HL-60/S4 treated with retinoic acid at 250 ng/mL for 4 days and 3 days (cell line): ENCODE results near the gene RBBP8.
"Not testable (repeated sequence)": the region's sequence is repeated elsewhere in the genome, so short reads cannot be mapped to it uniquely, and the experiment has no call there.

Experiments used
- in situ Hi-C: fragments of 300-500 bp; cut with MboI; formaldehyde crosslinking; loops from 2 replicates; pipeline ENCODE4 v1.7.0; 2022; ENCODE audit warnings: low sequenced_read_pairs

The RBBP8 gene

DNA sequence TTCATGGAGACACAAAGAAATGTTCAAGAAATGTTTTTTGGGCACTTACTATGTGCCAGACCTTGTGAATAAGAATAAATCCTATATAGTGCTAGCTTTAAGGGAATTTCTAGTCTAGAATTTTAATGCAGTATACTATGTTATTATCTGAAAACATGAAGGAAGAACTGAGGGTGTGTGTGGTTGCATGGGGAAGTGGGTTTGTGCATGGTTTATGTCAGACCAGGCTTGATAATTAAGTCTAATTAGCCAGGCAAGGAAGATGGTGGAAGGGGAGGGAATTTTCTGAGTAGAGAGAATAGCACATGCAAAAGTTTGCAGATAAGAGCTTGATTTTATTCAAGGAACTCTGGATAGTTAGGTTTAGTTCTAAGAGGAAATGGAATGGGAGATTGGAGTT, 6.5 kb downstream of the RBBP8 start:
- in situ Hi-C loops = no loop called here

GRCh38 chr18:22943847-22944246, 10.7 kb downstream of the RBBP8 start:
- in situ Hi-C loops = no loop called here

DNA sequence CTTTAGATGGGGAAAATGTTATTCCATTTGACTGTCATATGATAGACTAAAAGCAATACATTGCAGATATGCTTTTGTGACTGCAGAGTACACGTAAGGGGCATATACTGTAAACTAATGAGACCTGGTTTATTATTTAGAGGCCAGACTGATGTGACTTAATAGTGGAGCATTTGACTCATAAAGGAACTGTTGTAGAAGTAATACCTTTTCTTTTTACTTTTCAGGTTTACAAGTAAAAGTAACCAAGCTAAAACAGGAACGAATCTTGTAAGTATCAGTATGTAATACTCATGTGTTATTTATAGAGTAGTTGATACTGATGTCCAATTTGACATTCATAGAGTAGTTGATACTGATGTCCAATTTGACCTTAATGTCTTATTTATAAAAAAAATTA, 13.1 kb downstream of the RBBP8 start:
- in situ Hi-C loops = no loop called here

DNA sequence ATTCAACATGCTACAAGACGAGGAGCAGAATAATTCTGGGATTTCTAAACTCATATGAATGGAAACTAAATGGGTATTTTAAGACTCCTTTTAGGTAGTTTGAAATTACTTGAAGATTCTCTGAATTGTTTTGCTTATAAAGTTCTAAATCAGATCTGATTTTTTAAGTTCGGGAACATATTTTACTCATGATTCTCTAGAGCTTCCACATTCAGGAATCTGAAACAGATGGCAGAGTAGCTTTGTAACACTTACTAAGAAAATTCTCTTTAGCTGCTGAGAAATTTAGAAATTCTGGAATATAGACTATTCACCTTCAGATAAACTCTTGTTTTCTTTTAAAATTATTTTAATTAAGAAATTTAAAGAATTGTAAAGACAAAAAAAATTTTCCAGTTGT, 13.7 kb downstream of the RBBP8 start:
- in situ Hi-C loops = no loop called here

- in situ Hi-C loops = no loop called here
These were observed 18.7 kb downstream of the RBBP8 start for GRCh38 chr18:22951823-22952222.

- in situ Hi-C loops = no loop called here
These were observed 19.4 kb downstream of the RBBP8 start for GRCh38 chr18:22952525-22952924.

GRCh38 chr18:22953982-22954381, 20.9 kb downstream of the RBBP8 start:
- in situ Hi-C loops = not testable (repeated sequence)

GRCh38 chr18:22956226-22956625, 23.1 kb downstream of the RBBP8 start:
- in situ Hi-C loops = no loop called here

GRCh38 chr18:22961156-22961555, 28.0 kb downstream of the RBBP8 start:
- in situ Hi-C loops = no loop called here

GRCh38 chr18:22962004-22962403, 28.9 kb downstream of the RBBP8 start:
- in situ Hi-C loops = no loop called here

- in situ Hi-C loops = no loop called here
These were observed 31.0 kb downstream of the RBBP8 start for GRCh38 chr18:22964116-22964515.

DNA sequence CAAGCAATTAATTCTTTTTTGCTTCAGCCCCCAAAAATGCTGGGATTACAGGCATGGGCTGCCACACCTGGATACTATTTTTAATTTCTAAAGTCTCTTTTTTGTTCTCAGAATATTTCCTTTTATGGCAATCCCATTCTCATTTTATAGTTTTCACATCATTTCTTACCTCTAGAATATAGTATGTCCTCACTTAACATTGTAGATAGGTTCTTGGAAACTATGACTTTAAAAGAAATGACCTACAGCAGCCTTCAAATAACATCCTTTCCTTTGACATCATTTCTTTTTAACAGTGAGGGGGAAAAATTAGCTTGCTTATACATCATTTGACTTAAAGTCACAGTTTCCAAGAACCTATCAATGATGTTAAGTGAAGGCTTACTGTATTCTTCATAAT, 31.6 kb downstream of the RBBP8 start:
- in situ Hi-C loops = no loop called here

DNA sequence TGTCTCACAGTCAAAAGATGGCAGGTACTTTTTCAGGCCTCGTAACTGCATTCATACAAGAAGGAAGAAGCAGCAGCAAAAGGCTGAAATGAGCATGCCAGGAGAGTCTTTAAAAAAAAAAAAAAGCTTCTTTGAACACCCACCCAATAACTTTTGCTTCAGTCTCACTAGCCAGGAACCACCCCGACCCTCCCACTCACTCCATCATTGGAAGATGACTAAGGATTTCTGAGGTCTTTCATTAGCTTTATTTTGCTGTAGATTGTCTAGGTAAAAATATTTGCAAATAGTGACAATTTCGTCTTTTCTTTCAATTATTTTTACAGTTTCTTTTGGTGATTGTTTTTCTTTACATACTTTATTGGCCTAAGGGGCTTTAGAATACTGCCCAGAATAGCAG, 37.9 kb downstream of the RBBP8 start:
- in situ Hi-C loops = no loop called here

DNA sequence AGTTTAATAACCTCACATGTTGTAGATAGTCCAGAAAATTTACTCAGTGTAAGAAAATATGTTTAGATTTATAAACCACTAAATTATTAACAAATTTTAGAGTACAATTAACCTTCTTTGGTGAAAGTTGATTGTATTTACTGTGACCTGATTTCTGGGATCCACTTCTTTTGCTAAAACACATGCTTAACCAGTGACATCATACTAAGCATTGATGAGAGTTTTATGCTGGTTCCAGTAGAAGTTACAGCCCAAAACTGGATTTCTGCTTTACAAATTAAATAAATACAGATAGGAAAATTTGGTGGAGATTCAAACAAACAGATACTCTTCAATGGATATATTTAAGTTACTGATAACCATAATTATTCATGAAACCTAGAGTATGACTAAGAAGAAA, 40.9 kb downstream of the RBBP8 start:
- in situ Hi-C loops = no loop called here

- in situ Hi-C loops = loop anchor here (25.0 kb wide), 1 partner anchor 162 kb away; no protein-coding TSS in a partner anchor
These were observed 41.6 kb downstream of the RBBP8 start for GRCh38 chr18:22974707-22975106.

DNA sequence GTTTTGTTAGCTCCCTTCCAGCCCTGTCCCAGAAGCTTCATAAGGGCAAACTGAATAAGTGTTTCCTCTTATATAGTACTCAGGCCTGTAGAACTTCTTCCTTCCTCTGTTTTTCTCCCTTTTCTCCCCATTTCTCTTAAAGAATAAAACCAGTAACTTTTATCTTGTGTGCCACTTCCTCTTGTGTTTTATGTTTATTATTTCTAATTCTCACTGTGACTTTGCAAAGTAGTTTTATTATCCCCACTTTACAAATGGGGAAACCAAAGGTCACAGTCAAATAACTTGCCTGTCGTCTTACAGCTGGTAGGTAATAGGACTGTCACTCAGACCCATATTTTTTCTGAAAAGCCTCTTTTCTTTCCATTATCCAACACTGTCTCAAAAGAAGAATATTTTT, 42.4 kb downstream of the RBBP8 start:
- in situ Hi-C loops = loop anchor here (25.0 kb wide), 1 partner anchor 163 kb away; no protein-coding TSS in a partner anchor

DNA sequence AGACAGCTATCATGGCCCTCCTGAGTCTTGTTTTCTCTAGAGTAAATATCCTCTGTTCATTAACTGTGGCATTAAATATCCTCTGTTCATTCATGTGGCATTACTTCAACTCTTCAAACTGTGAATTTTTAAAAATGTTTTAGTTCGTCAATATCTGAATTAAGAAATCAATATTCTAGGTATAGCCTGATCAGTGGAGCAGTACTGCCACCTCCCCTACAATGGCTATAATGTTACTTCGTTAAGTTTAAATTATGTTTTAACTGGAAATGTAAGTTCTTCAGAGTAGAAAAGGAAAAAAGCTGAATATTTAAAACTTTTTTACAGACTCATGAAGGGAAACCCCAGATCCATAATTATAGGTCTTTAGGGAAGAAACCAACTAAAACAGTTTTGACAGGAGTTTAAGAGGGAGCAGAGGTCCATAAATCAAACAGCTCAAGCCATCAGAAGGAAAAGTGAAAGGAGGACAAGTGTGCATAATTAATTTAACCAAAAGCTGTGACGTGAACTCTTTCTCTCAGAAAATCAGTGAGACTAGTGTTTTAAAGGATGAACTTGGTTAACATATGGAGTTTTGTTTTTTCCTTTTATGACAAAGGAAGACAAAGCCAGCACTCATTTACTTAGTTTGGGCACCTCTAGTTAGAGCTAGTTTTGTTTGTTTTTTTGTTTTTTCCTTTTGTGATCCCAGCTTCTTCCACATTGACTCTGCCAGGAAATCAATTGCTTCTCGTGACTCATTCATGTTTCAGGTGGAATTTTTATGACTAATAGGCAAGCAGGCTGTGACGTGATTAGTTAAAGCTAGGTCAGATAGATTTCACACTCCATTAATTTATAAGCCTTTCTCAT, 44.9 kb downstream of the RBBP8 start:
- in situ Hi-C loops = loop anchor here (25.0 kb wide), 1 partner anchor 166 kb away; no protein-coding TSS in a partner anchor

DNA sequence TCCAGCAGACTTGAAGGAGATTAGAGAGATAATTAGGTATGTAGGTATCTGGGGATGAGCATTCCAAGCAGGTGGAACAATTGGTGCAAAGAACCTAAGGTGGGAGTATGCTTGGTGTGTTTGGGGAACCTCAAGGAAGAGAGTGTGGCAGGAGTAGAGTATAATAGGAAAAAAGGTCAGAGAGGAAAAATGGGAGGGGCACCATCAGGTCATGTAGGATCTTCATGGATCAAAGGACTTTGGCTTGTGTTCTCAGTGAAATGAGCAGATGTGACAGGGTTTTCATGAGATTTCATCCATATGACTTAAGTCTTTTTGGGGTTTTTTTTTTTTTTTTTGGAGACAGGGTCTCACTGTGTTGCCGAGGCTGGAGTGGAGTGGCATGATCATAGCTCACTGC, 47.3 kb downstream of the RBBP8 start:
- in situ Hi-C loops = loop anchor here (25.0 kb wide), 1 partner anchor 168 kb away; no protein-coding TSS in a partner anchor

DNA sequence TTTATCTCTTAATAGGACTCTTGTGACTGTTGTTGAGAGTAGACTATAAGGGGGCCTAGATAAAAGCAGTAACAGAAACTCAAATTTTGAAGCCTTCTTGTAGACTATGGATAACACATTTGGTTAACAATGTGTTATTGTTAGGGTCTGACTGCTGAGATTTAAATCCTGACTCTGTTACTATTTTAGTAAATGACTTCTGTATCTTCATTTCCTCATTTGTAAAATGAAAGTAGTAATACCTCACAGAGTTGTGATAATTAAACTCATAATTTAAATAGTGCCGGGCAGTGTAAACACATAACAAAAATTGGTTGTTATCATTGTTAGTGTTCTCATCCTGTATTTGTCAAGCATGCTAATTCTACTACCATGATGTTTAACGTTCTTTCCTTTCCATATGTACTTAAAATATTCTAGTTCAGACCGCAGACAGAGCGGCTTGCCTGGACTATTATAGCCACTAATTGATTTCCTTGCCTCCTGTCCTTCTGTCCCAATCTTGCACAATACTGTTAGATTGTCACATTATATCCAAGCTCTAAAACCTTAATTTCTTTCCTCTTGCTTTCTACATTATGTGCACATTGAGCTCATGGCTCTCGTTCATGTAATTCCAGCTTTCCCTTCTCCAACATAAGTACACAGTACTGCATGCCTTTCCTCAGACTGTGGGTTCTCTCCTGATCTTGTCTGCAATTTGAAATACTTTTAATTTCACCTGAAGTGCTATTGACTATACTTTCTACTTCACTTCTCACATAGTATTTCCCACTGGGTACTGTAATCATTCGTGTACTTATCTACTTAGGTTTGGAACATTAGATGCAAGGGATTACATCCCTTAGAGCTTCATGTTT, 48.4 kb downstream of the RBBP8 start:
- in situ Hi-C loops = loop anchor here (25.0 kb wide), 1 partner anchor 169 kb away; no protein-coding TSS in a partner anchor

DNA sequence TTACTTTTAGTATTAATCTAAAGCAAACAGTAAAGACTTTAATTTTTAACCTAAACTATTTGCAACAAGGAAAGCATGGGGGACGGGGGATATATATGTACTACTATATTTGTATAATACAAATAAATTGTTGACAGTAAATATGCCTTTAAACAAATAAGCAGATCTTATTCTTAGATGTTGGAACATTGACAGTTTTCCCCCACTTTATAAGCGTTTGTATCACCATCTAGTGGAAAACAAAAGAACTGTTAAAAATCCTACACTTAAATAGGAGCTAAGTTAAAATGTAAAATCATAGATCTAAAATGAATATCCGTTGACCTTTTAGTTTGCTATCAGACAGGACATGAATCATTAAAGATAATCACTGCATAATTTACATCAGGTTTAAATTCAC, 50.0 kb downstream of the RBBP8 start:
- in situ Hi-C loops = loop anchor here (25.0 kb wide), 1 partner anchor 171 kb away; no protein-coding TSS in a partner anchor

- in situ Hi-C loops = loop anchor here (25.0 kb wide), 1 partner anchor 173 kb away; no protein-coding TSS in a partner anchor
These were observed 52.1 kb downstream of the RBBP8 start for GRCh38 chr18:22985250-22985649.
